SU-DHL-6 (cell line): ENCODE results near the gene SERPINA3.

Experiments
- EZH2phosphoT487 ChIP-seq: fragments of 200-600 bp; sonication (generic), shearing (Covaris generic); conservative IDR thresholded peaks from 2 replicates; pipeline ENCODE4 v1.6.1; 2018; ENCODE audit warnings: mild to moderate bottlenecking, antibody characterized with exemption, low read length, moderate library complexity, mixed read lengths
- TF ChIP-seq, protein P1 (sequence below): fragments of 200-600 bp; sonication (generic); IDR thresholded peaks from one replicate; pipeline ENCODE4 v1.5.1; 2017; ENCODE audit warnings: antibody characterized with exemption, mild to moderate bottlenecking, low read length, moderate library complexity; ENCODE audit not compliant: insufficient read depth, poor library complexity, severe bottlenecking

DNA sequence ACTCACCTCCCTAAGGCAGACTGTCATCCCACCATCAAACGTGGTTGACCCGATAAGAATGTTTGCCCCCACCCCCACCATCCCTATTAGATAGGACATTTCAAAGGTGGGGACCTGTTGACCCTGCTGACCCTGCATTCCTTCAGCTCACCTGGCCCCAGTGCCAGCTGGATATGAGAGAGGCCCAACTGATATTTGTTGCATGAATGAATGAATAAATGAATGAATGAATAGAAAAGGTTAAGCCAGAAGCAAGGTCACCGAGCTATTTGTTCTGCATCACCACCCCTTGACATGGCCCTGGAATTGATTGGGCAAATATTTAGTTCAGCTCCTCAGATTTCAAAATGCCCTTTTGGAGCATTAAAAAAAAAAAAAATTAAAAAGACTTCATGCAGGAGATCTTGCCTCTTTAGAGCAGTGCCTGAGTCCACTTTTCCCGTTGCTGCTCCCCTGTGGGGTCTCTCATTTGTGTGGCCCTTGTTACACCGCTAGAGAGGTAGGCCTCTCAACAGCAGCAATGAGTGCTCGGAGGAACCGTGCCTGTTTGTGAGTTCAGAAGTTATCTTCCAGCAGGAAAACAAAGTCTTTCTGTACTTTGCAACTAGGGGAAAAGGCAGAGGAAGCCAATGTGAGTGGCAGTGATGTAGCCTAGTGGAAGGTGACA, 39.4 kb upstream of the SERPINA3 start:
- TF ChIP-seq EZH2phosphoT487, result no peak
- TF ChIP-seq, protein P1, sequence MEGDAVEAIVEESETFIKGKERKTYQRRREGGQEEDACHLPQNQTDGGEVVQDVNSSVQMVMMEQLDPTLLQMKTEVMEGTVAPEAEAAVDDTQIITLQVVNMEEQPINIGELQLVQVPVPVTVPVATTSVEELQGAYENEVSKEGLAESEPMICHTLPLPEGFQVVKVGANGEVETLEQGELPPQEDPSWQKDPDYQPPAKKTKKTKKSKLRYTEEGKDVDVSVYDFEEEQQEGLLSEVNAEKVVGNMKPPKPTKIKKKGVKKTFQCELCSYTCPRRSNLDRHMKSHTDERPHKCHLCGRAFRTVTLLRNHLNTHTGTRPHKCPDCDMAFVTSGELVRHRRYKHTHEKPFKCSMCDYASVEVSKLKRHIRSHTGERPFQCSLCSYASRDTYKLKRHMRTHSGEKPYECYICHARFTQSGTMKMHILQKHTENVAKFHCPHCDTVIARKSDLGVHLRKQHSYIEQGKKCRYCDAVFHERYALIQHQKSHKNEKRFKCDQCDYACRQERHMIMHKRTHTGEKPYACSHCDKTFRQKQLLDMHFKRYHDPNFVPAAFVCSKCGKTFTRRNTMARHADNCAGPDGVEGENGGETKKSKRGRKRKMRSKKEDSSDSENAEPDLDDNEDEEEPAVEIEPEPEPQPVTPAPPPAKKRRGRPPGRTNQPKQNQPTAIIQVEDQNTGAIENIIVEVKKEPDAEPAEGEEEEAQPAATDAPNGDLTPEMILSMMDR, result no peak
